GM19023 (cell line): ENCODE results near the gene TKT.

ENCODE experiments used
- ATAC-seq: cut with Tn5 transposase; IDR thresholded peaks from one replicate; pipeline ENCODE4 v1.9.1; 2021; ENCODE audit warnings: mild to moderate bottlenecking, moderate library complexity; ENCODE audit not compliant: unreplicated experiment

Gene TKT

GRCh38 chr3:53226142-53226840, 29.5 kb downstream of the TKT start:
- no peak for ATAC-seq

GRCh38 chr3:53225651-53226050, 30.2 kb downstream of the TKT start:
- no peak for ATAC-seq

- ATAC-seq: no peak
Observed at GRCh38 chr3:53225181-53225580, 30.6 kb downstream of the TKT start.

DNA sequence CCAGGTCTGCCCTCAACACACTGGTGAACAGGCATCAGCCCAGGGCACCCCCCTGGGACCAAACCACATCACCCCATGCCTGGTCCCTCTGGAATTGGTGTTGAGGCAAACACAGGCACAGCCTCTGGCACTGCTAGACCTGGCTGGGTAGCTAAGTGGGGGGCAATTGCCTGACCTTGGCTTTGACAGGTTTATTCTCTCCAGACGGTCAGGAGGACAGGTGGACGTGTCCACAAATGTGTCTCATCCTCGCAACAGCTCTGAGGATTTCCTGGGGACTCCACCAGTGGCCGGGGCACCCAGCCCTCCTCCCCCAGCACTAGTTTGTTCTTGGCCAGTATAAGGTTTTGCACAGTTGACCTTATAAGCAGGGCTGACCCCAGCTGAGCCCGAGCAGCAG, 31.3 kb downstream of the TKT start:
- no peak for ATAC-seq

DNA sequence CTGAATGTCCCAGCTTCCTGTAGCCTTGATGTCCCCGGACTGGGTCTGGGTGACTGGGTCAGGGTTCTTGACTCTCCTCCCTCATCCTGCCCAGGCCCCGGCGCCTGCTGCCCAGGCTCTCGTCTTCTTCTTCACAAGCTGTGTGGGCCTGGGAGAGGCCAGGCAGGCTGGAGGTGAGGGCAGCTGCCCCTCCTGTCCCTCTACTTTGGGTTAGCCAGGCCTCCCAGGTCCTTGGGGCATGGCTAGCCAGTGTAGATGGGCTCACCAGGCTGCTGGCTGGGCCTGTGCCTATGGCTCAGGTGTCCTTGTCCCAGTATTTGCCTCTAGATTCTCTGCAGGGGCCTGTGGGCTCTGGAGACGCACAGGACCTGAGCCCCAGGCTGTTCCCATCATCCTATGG, 31.8 kb downstream of the TKT start:
- ATAC-seq: no peak

GRCh38 chr3:53223541-53223966, 32.3 kb downstream of the TKT start:
- ATAC-seq: no peak

DNA sequence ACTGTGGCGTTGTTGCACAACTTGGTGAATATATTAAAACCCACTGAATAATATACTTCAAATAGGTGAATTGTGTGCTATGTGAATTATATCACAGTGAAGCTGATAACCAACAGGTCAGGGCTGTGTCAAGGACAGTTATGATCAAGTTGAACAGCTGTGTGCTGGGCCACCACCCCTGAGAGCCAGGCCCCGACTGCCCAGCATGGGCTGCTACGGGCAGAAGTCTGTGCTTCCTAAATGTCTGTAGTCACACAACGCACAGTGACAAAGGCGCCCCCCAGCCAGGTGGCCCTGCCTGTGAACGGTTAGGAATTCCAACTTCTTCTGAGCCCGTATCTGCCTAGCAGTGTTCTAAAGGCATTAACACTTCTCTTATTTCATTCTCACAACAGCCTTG, 32.8 kb downstream of the TKT start:
- ATAC-seq: no peak

DNA sequence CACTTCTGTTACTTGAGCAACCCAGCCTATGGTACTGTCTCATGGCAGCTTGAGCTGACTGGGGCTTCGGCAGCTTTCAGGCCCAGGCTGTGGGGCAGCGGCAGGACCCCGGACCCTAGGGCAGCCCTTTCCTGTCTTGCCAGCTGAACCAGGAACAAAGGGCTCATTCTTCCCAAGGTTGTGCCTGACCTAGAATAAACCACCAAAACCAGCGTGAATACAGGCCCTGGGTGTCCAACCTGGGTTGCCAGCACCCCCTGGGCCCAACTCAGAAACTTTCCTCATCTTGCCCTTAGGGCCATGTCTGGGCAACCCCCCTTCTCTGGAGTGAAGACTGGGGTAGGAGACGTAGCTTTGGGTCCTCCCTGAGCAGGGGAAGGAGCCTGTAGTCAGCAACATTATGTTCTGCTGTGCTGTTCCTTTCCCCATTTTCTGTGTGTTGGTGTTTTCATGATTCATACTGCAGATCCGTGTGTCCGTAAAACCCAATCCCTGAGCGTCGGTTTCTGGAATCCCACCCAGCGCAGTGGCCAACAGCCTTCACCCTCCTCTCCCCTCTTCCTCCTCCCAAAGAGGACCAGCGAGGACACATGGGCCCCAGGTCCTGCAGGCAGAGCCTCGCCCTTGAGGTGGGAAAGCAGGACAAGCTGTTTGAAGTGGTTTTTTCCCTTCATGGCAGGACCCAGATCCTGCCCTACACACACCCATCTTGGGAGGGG, 33.5 kb downstream of the TKT start:
- no peak for ATAC-seq

- no peak for ATAC-seq
Observed at GRCh38 chr3:53221827-53222182, 34.0 kb downstream of the TKT start.

DNA sequence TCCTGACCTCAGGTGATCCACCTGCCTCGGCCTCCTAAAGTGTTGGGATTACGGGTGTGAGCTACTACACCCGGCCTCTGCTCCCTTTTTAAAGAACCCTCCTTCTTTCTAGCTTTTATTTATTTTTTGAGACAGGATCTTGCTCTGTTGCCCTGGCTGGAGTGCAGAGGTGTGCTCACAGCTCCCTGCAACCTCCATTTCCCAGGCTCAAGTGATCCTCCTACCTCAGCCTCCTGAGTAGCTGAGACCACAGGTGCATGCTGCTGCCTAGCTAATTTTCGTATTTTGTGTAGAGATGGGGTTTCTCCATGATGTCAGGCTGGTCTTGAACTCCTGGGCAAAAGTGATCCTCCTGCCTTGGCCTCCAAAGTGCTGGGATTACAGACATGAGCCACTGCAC, 34.5 kb downstream of the TKT start:
- ATAC-seq: no peak

- peak; percentile 67 for ATAC-seq
Observed at GRCh38 chr3:53219895-53220483, 35.8 kb downstream of the TKT start.

DNA sequence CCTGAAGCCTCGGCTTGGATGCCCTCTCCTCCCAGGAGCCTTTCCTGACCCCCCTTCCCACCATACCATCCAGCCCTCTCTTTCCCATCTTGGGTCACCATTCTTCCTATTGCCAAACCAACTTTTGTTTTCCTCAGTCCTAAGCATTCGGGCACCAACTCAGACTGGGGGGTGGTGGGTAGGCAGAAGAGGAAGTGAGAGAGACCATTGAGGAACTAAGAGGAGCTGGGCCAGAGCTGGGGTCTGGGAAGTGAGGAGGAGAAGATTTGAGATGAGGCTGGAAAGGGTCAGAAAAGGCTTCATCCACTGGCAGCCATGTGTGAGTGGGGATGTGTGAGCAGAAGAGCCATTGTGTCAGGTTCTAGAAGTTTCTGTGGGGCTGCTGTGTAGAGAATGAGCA, 37.7 kb downstream of the TKT start:
- ATAC-seq: no peak

DNA sequence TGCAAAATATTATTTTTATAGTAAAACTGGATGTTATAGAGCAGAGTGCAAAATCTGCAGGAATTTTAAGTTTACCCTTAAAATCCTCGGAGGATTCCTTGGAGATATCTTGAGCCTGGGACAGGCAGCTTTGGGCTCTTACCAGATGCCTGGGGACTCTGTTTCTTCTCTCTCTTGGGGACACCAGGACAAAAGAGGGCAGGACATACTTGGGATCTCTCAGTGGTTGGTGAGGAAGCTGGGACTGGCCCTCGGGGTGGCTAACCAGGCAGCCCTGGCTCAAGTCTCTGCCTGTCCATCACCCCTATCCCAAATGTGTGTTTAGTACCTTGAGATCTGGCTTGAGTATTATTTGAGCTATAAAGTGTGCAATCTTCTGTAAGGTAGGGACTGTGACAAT, 38.6 kb downstream of the TKT start:
- no peak for ATAC-seq

GRCh38 chr3:53216723-53217122, 39.1 kb downstream of the TKT start:
- ATAC-seq: no peak

DNA sequence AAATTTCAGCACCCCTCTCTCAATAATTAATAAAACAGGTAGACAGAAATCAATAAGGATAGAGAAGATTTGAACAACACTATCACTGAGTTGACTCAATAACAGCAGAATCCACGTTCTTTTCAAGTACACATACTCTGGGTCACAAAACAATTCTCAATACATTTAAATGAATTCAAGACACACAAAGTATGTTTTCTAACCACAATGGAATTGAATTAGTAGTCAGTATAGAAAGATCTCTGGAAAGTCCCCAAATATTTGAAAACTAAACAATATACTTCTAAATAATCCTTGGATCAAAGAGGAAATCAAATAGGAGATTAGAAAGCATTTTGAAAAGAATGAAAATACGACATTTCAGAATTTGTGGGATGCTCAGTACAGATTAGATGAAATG, 40.0 kb downstream of the TKT start:
- ATAC-seq: no peak

- no peak for ATAC-seq
Observed at GRCh38 chr3:53213276-53213675, 42.5 kb downstream of the TKT start.

DNA sequence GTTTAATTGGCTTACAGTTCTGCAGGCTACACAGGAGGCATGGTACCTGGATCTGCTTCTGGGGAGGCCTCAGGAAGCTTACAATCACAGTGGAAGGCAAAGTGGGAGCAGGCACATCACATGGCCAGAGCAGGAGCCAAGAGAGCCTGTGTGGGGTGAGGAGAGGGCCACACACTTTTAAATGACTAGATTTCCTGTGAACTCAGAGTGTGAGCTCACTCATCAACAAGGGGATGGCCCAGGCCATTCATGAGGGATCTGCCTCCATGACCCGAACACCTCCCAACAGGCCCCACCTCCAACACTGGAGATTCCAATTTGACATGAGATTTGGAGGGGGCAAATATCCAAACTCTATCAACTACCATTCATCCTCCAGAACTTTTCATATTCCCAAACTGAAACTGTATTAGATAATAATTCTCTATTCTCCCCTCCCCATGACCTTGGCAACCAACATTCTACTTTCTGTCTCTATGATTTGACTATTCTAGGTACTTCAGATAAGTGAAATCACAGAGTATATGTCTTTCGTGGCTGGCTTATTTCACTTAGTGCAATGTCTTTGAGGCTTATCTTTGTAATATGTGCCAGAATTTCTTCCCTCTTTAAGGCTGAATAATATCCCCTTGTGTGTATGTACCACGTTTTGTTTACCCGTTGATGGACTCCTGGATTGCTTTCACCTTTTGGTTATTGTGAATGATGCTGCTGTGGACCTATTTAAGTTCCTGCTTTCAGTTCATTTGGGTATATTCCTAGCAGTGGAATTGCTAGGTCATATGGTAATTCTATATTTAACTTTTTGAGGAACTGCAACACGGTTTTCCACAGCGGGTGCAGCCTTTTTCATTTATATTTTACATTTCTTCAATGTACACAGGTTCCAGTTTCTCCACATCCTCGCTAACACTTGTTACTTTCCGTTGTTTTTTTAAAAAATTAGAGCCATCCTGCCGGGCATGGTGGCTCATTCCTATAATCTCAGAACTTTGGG, 43.8 kb downstream of the TKT start:
- ATAC-seq: no peak

- no peak for ATAC-seq
Observed at GRCh38 chr3:53202331-53203015, 53.3 kb downstream of the TKT start.

GRCh38 chr3:53200501-53201498, 55.0 kb downstream of the TKT start:
- ATAC-seq: no peak
